Measurements from ENCODE around the gene MRGPRG. TPM values are rescaled to one million over a fixed set of nuclear protein-coding genes. Genes with fewer than 3 reads are reported as not detected.

MRGPRG gene
- polyA plus RNA-seq, 2 of the 4 experiments (the other 2 are of a cell fraction) = not detected

DNA sequence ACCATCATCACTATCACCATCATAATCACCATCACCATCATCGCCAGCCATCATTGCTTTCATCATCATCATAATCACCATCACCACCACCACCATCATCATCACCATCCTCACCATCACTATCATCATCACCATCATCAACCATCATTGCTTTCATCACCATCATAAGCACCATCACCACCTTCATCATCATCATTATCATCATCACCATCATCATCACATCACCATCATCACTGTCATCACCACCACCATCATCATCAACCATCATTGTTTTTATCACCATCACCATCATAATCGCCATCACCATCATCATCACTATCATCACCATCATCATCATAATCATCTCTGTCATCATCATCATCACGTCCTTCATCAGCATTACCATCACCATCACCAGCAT is 44.2 kb downstream of the MRGPRG start:
- no peak overlapping the region for H3K4me2 ChIP-seq
- H3K4me1 ChIP-seq = 0 out of 3 replicates have a peak, but pooled peaks cover 2% of the 10 kb centered on the region
- H3K9me3 ChIP-seq = peaks cover 27% of the 10 kb centered on the region
- ChIA-PET POLR2A (no interaction called here), CTCF (no interaction called here)
- no peak for DNase-seq (ENCODE audit: low read depth in 1 of 2, low spot score in 1 of 2)
- no peak overlapping the region for H3K27ac ChIP-seq
- 32% methylated on average over 3 of the region's 3 CpGs for WGBS (ENCODE audit: missing lambda C conversion rate)
- H3K4me3 ChIP-seq = no peak overlapping the region
- no peak for FAIRE-seq
- no peak for ATAC-seq
- no peak for TF ChIP-seq CBX8 (IDR thresholded peaks at IDR 0.05)
- TF ChIP-seq MYC (IDR thresholded peaks at IDR 0.05; ENCODE audit: borderline replicate concordance, low read length) = no peak
- TF ChIP-seq BHLHE40 (IDR thresholded peaks at IDR 0.05; ENCODE audit: low read depth, low read length) = no peak
- no peak for TF ChIP-seq GATA3 (IDR thresholded peaks at IDR 0.05; ENCODE audit: borderline replicate concordance)
- no peak for TF ChIP-seq JUN (IDR thresholded peaks at IDR 0.05)
- no peak for TF ChIP-seq FOSL2 (IDR thresholded peaks at IDR 0.05)
- TF ChIP-seq FOSL2 (CRISPR knock-in tag; IDR thresholded peaks at IDR 0.05) = no peak
- TF ChIP-seq EHMT2 (IDR thresholded peaks at IDR 0.05; ENCODE audit: low read depth) = no peak
- TF ChIP-seq MAZ (IDR thresholded peaks at IDR 0.05; ENCODE audit: borderline replicate concordance, low read depth, low read length) = no peak

DNA sequence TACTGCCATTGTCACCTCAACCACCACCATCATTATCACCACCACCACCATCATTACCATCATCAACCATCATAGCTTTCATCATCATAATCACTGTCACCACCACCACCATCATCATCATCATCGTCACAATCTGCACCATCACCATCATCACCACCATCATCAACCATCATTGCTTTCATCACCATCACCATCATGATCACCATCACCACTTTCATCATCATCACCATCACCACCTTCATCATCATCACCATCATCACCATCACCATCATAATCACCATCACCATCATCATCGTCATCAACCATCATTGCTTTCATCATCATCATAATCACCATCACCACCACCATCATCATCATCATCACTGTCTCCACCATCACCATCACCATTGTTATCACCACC is 44.8 kb downstream of the MRGPRG start:
- TF ChIP-seq, protein P1, sequence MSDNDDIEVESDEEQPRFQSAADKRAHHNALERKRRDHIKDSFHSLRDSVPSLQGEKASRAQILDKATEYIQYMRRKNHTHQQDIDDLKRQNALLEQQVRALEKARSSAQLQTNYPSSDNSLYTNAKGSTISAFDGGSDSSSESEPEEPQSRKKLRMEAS (IDR thresholded peaks at IDR 0.05) = no peak
- TF ChIP-seq TFCP2L1 (CRISPR knock-in tag; IDR thresholded peaks at IDR 0.05) (no peak), FOSB (CRISPR knock-in tag; IDR thresholded peaks at IDR 0.05) (no peak), MYC (IDR thresholded peaks at IDR 0.05; ENCODE audit: borderline replicate concordance, low read length) (no peak), JUN (IDR thresholded peaks at IDR 0.05) (no peak), HOXA7 (CRISPR knock-in tag; IDR thresholded peaks at IDR 0.05) (no peak), GATA3 (IDR thresholded peaks at IDR 0.05; ENCODE audit: borderline replicate concordance) (no peak), JUNB (IDR thresholded peaks at IDR 0.05) (no peak), HOXB13 (CRISPR knock-in tag; IDR thresholded peaks at IDR 0.05; ENCODE audit: low read depth) (no peak), EHF (CRISPR knock-in tag; IDR thresholded peaks at IDR 0.05) (no peak), BHLHE40 (IDR thresholded peaks at IDR 0.05; ENCODE audit: low read depth, low read length) (no peak), ZNF302 (CRISPR knock-in tag; IDR thresholded peaks at IDR 0.05) (no peak), ZSCAN20 (CRISPR knock-in tag; IDR thresholded peaks at IDR 0.05) (no peak), EP300 (IDR thresholded peaks at IDR 0.05) (no peak), ESRRA (IDR thresholded peaks at IDR 0.05; ENCODE audit: borderline replicate concordance, low read length) (no peak), POLR2A (IDR thresholded peaks at IDR 0.05; ENCODE audit: low read length) (no peak)
- TF ChIP-seq, protein P2, sequence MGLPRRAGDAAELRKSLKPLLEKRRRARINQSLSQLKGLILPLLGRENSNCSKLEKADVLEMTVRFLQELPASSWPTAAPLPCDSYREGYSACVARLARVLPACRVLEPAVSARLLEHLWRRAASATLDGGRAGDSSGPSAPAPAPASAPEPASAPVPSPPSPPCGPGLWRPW (IDR thresholded peaks at IDR 0.05) = no peak
- TF ChIP-seq, protein P3, sequence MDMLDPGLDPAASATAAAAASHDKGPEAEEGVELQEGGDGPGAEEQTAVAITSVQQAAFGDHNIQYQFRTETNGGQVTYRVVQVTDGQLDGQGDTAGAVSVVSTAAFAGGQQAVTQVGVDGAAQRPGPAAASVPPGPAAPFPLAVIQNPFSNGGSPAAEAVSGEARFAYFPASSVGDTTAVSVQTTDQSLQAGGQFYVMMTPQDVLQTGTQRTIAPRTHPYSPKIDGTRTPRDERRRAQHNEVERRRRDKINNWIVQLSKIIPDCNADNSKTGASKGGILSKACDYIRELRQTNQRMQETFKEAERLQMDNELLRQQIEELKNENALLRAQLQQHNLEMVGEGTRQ (IDR thresholded peaks at IDR 0.05) = no peak
- TF ChIP-seq, protein P4, sequence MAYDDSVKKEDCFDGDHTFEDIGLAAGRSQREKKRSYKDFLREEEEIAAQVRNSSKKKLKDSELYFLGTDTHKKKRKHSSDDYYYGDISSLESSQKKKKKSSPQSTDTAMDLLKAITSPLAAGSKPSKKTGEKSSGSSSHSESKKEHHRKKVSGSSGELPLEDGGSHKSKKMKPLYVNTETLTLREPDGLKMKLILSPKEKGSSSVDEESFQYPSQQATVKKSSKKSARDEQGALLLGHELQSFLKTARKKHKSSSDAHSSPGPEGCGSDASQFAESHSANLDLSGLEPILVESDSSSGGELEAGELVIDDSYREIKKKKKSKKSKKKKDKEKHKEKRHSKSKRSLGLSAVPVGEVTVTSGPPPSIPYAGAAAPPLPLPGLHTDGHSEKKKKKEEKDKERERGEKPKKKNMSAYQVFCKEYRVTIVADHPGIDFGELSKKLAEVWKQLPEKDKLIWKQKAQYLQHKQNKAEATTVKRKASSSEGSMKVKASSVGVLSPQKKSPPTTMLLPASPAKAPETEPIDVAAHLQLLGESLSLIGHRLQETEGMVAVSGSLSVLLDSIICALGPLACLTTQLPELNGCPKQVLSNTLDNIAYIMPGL (CRISPR knock-in tag; IDR thresholded peaks at IDR 0.05; ENCODE audit: borderline replicate concordance) = no peak
- POLR2A ChIA-PET = no interaction called here
- no peak for FAIRE-seq
- CTCF ChIA-PET = no interaction called here
- ATAC-seq = no peak
- Histone ChIP-seq H3K4me2 (no peak overlapping the region), H3K27ac (no peak overlapping the region), H3K9me3 (peaks cover 27% of the 10 kb centered on the region), H3K4me1 (peaks cover 8% of the 10 kb centered on the region; the same call in 2 of the 3 replicates), H3K4me3 (no peak overlapping the region)
- no peak for DNase-seq (ENCODE audit: low read depth in 1 of 2, low spot score in 1 of 2)
- WGBS (ENCODE audit: missing lambda C conversion rate) = 43% methylated on average over 2 of the region's 2 CpGs
